ENCODE results near the gene EGLN3.

- TF ChIP-seq TAF1 (IDR thresholded peaks at IDR 0.05; ENCODE audit: borderline replicate concordance, low read depth, low read length) (no peak), POLR2A (IDR thresholded peaks at IDR 0.05; ENCODE audit: low read depth, low read length) (no peak), POLR2AphosphoS5 (IDR thresholded peaks at IDR 0.05; ENCODE audit: low read depth, low read length) (no peak)
Measured at GRCh38 chr14:33916663-33917565, 34.0 kb downstream of the EGLN3 start.

Measured in GM12892 (cell line).